Activated CD4-positive, alpha-beta T cell treated with anti-CD3 and anti-CD28 coated beads, Interleukin-2, Interleukin-6, amounts not matched to agents 100 ng/mL and 50 ng/mL, durations not matched to agents 16 hours and 8 hours (primary cell): Measurements from ENCODE around the gene ARMC2.
A peak's percentile ranks its signal among the peaks of the same experiment; 100 is the strongest.

ENCODE experiments used
- DNase-seq: peaks from one replicate; pipeline ENCODE4 v3.0.0-alpha.2; 2020

The ARMC2 gene

GRCh38 chr6:108998485-108998884 is 150.3 kb downstream of the ARMC2 start:
- no peak for DNase-seq

- DNase-seq, result no peak
Measured at GRCh38 chr6:108999428-108999827, 151.2 kb downstream of the ARMC2 start.

- DNase-seq, result no peak
Measured at GRCh38 chr6:109000289-109000688, 152.1 kb downstream of the ARMC2 start.

GRCh38 chr6:109001291-109001894 is 153.2 kb downstream of the ARMC2 start:
- no peak for DNase-seq

GRCh38 chr6:109002051-109002697 is 154.0 kb downstream of the ARMC2 start:
- no peak for DNase-seq

- no peak for DNase-seq
Measured at GRCh38 chr6:109002882-109003281, 154.7 kb downstream of the ARMC2 start.

GRCh38 chr6:109006818-109007217 is 158.6 kb downstream of the ARMC2 start:
- no peak for DNase-seq

- DNase-seq, result no peak
Measured at GRCh38 chr6:109007521-109007920, 159.3 kb downstream of the ARMC2 start.

- DNase-seq, result no peak
Measured at GRCh38 chr6:109008054-109008453, 159.8 kb downstream of the ARMC2 start.

- peak; percentile 15 for DNase-seq
Measured at GRCh38 chr6:109008537-109009235, 160.5 kb downstream of the ARMC2 start.

- peak; percentile 92 for DNase-seq
Measured at GRCh38 chr6:109009236-109009961, 161.2 kb downstream of the ARMC2 start.

- no peak for DNase-seq
Measured at GRCh38 chr6:109009962-109010704, 161.9 kb downstream of the ARMC2 start.

GRCh38 chr6:109010705-109011102 is 162.5 kb downstream of the ARMC2 start:
- DNase-seq, result no peak

GRCh38 chr6:109013656-109014305 is 165.6 kb downstream of the ARMC2 start:
- DNase-seq, result no peak

- DNase-seq, result no peak
Measured at GRCh38 chr6:109014606-109015005, 166.4 kb downstream of the ARMC2 start.

- DNase-seq, result no peak
Measured at GRCh38 chr6:109015176-109015575, 167.0 kb downstream of the ARMC2 start.

GRCh38 chr6:109019911-109020310 is 171.7 kb downstream of the ARMC2 start:
- no peak for DNase-seq

GRCh38 chr6:109021870-109022269 is 173.6 kb downstream of the ARMC2 start:
- no peak for DNase-seq

- no peak for DNase-seq
Measured at GRCh38 chr6:109023356-109023925, 175.2 kb downstream of the ARMC2 start.
